ENCODE measurements around the gene NANOS3. TPM values are rescaled to one million over a fixed set of nuclear protein-coding genes. Genes with fewer than 3 reads are reported as not detected.

The NANOS3 gene
- total RNA-seq, 1 donor from 2014 or later = 2.9 TPM

DNA sequence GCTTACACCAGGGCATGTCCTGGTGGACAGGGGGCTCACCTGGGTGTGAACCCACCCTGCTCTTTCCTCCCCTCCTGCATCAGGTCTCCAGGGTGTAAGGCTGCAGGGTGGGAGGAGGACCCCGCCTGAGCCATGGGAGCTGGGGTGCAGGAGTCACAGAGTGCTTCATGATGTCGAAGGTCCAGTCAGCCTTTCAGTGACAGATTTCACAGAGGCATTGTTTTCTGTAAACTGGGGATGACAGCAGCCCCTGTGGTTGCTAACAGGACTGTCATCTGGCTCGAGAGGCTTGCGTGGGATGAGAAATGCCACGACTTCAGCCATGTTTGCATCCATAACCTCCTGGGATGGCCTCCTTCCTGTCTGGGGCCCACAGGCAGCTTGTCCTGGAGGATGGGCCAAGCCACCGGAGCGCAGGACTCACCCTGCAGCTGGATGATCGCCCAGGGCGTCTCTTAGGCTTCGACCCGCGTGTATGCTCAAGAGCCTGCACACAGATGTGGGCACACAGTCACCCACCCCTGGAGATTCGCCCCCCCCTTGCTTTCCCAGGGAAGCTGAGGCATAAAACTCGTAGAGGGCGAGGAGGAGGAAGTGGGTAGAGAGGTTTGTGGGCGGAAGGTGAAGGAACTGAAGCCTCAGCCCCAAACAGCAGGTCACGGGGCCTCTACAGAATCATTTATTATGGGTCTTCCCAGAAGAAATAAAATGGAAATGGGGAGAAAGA, 4.9 kb downstream of the NANOS3 start:
- Histone ChIP-seq H4K20me1 (ENCODE audit: insufficient read depth, low read length) (no peaks in the 10 kb centered on the region), H3K79me2 (ENCODE audit: insufficient read depth, low read length) (no peaks in the 10 kb centered on the region), H3K27ac (ENCODE audit: low read depth, low read length) (no peak overlapping the region), H2AFZ (ENCODE audit: low read depth, low read length) (peak overlapping the region; percentile 72), H3K4me3 (ENCODE audit: insufficient read depth, low read depth, low read length) (no peak overlapping the region), H3K4me1 (ENCODE audit: insufficient read depth, low read length) (peaks cover 24% of the 10 kb centered on the region), H3K36me3 (ENCODE audit: insufficient read depth, low read length) (no peaks in the 10 kb centered on the region), H3K9me3 (ENCODE audit: insufficient read depth, low read depth, low read length) (no peaks in the 10 kb centered on the region), H3K9ac (ENCODE audit: low read length) (peak overlapping the region; percentile 40), H3K27me3 (ENCODE audit: insufficient read depth, low read length) (peaks cover 2% of the 10 kb centered on the region), H3K4me2 (ENCODE audit: low read length) (peak overlapping the region; percentile 57)
- Mint-ChIP-seq H3K4me1 (ENCODE audit: low read depth, unreplicated experiment) (peaks cover 16% of the 10 kb centered on the region), H3K9me3 (ENCODE audit: unreplicated experiment) (no peaks in the 10 kb centered on the region), H3K36me3 (ENCODE audit: low read depth, unreplicated experiment) (no peaks in the 10 kb centered on the region), H3K4me3 (ENCODE audit: unreplicated experiment) (no peak overlapping the region), H3K27me3 (ENCODE audit: low read depth, unreplicated experiment) (peaks cover 5% of the 10 kb centered on the region), H3K27ac (ENCODE audit: unreplicated experiment) (peak overlapping the region; percentile 55)
- TF ChIP-seq, protein P1, sequence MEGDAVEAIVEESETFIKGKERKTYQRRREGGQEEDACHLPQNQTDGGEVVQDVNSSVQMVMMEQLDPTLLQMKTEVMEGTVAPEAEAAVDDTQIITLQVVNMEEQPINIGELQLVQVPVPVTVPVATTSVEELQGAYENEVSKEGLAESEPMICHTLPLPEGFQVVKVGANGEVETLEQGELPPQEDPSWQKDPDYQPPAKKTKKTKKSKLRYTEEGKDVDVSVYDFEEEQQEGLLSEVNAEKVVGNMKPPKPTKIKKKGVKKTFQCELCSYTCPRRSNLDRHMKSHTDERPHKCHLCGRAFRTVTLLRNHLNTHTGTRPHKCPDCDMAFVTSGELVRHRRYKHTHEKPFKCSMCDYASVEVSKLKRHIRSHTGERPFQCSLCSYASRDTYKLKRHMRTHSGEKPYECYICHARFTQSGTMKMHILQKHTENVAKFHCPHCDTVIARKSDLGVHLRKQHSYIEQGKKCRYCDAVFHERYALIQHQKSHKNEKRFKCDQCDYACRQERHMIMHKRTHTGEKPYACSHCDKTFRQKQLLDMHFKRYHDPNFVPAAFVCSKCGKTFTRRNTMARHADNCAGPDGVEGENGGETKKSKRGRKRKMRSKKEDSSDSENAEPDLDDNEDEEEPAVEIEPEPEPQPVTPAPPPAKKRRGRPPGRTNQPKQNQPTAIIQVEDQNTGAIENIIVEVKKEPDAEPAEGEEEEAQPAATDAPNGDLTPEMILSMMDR (IDR thresholded peaks at IDR 0.05; ENCODE audit: insufficient read depth, low read depth, low read length) = no peak
- no peak for TF ChIP-seq EZH2 (IDR thresholded peaks at IDR 0.05; ENCODE audit: insufficient read depth, low read length)
- FAIRE-seq (no peak), DNase-seq (ENCODE audit: low read depth) (peak; percentile 60)

DNA sequence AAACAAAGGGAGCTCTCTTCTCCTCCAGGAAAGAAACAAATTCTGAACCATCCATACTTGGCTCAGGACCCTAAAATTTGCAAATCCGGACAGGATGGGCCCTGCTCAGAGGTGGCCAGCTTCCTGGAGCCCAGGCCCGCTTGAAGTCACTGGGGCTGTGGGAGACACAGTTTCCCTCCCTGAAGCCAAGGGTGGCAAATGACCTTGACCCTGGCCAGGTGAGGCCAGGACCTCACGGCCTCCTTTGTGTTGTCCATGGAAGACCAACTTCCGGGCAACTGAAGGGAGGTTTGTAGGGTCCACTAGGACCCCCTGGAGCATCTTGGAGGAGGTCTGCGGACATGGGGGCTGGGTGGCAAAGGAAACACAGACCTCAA, 5.5 kb downstream of the NANOS3 start:
- Histone ChIP-seq H3K4me2 (ENCODE audit: low read length) (peak overlapping the region; percentile 57), H4K20me1 (ENCODE audit: insufficient read depth, low read length) (no peaks in the 10 kb centered on the region), H3K27me3 (ENCODE audit: insufficient read depth, low read length) (peaks cover 2% of the 10 kb centered on the region), H3K4me1 (ENCODE audit: insufficient read depth, low read length) (peaks cover 24% of the 10 kb centered on the region), H3K9ac (ENCODE audit: low read length) (peak overlapping the region; percentile 40), H2AFZ (ENCODE audit: low read depth, low read length) (no peak overlapping the region), H3K4me3 (ENCODE audit: insufficient read depth, low read depth, low read length) (no peak overlapping the region), H3K27ac (ENCODE audit: low read depth, low read length) (no peak overlapping the region), H3K9me3 (ENCODE audit: insufficient read depth, low read depth, low read length) (no peaks in the 10 kb centered on the region), H3K79me2 (ENCODE audit: insufficient read depth, low read length) (no peaks in the 10 kb centered on the region), H3K36me3 (ENCODE audit: insufficient read depth, low read length) (no peaks in the 10 kb centered on the region)
- TF ChIP-seq, protein P1 (IDR thresholded peaks at IDR 0.05; ENCODE audit: insufficient read depth, low read depth, low read length) = no peak
- no peak for TF ChIP-seq EZH2 (IDR thresholded peaks at IDR 0.05; ENCODE audit: insufficient read depth, low read length)
- Mint-ChIP-seq H3K4me1 (ENCODE audit: low read depth, unreplicated experiment) (peaks cover 16% of the 10 kb centered on the region), H3K4me3 (ENCODE audit: unreplicated experiment) (no peak overlapping the region), H3K27ac (ENCODE audit: unreplicated experiment) (no peak overlapping the region), H3K9me3 (ENCODE audit: unreplicated experiment) (no peaks in the 10 kb centered on the region), H3K36me3 (ENCODE audit: low read depth, unreplicated experiment) (no peaks in the 10 kb centered on the region), H3K27me3 (ENCODE audit: low read depth, unreplicated experiment) (peaks cover 5% of the 10 kb centered on the region)
- no peak for DNase-seq (ENCODE audit: low read depth)
- FAIRE-seq = no peak

DNA sequence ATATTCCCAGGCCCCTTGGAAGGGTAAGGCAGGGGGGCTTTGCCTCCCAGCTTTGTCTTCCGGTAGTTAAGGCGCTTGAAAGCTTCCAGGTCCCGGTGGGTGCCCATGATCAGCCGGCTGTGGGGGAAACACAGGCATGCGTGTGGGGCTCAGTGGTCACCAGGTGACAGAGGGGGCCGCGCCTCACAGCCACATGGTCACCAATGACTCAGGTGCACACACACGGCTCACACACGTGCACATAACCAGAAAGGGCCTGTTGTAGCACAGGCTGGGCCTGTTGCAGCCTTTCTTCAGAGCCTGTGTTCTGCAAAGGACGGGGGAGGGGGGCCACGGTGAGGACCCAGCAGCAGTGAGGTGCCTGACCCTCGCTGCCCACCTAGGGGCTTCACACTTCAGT, 5.9 kb downstream of the NANOS3 start:
- no peak for FAIRE-seq
- H3K27ac Mint-ChIP-seq (ENCODE audit: unreplicated experiment) = no peak overlapping the region
- Histone ChIP-seq H3K4me2 (ENCODE audit: low read length) (no peak overlapping the region), H3K4me3 (ENCODE audit: insufficient read depth, low read depth, low read length) (no peak overlapping the region), H3K9ac (ENCODE audit: low read length) (no peak overlapping the region), H3K79me2 (ENCODE audit: insufficient read depth, low read length) (no peaks in the 10 kb centered on the region), H3K27ac (ENCODE audit: low read depth, low read length) (no peak overlapping the region), H3K36me3 (ENCODE audit: insufficient read depth, low read length) (no peaks in the 10 kb centered on the region), H3K27me3 (ENCODE audit: insufficient read depth, low read length) (peaks cover 2% of the 10 kb centered on the region), H2AFZ (ENCODE audit: low read depth, low read length) (no peak overlapping the region), H3K9me3 (ENCODE audit: insufficient read depth, low read depth, low read length) (no peaks in the 10 kb centered on the region), H3K4me1 (ENCODE audit: insufficient read depth, low read length) (peaks cover 24% of the 10 kb centered on the region), H4K20me1 (ENCODE audit: insufficient read depth, low read length) (no peaks in the 10 kb centered on the region)
- no peaks in the 10 kb centered on the region for H3K36me3 Mint-ChIP-seq (ENCODE audit: low read depth, unreplicated experiment)
- DNase-seq (ENCODE audit: low read depth) = no peak
- peaks cover 5% of the 10 kb centered on the region for H3K27me3 Mint-ChIP-seq (ENCODE audit: low read depth, unreplicated experiment)
- H3K4me3 Mint-ChIP-seq (ENCODE audit: unreplicated experiment) = no peak overlapping the region
- H3K4me1 Mint-ChIP-seq (ENCODE audit: low read depth, unreplicated experiment) = peaks cover 16% of the 10 kb centered on the region
- TF ChIP-seq, protein P1 (IDR thresholded peaks at IDR 0.05; ENCODE audit: insufficient read depth, low read depth, low read length) = no peak
- no peak for TF ChIP-seq EZH2 (IDR thresholded peaks at IDR 0.05; ENCODE audit: insufficient read depth, low read length)
- H3K9me3 Mint-ChIP-seq (ENCODE audit: unreplicated experiment) = no peaks in the 10 kb centered on the region
